Astrocyte (in vitro differentiated cells and primary cell): ENCODE data around the gene PDE7B. TPM values are rescaled to one million over a fixed set of nuclear protein-coding genes. Genes with fewer than 3 reads are reported as not detected.
A peak's percentile ranks its signal among the peaks of the same experiment; 100 is the strongest.

Experiments
- DNase-seq: peaks from one replicate; pipeline ENCODE4 v3.0.0-alpha.2; 2010; ENCODE audit warnings: low read depth
- FAIRE-seq: peaks from 2 replicates; lab custom pipeline; 2011; peaks lifted over from hg19 to GRCh38; lab: Jason Lieb, UNC
- H2AFZ ChIP-seq: 2 replicates; pipeline ENCODE4 v1.6.0; 2012; ENCODE audit warnings: low read depth, low read length, inconsistent platforms
- H3K27ac ChIP-seq: 2 replicates; pipeline ENCODE4 v1.5.1; 2011; ENCODE audit warnings: low read depth, low read length, inconsistent platforms
- H3K27me3 ChIP-seq: 2 replicates; pipeline ENCODE4 v1.6.0; 2011; ENCODE audit warnings: low read length, inconsistent platforms; ENCODE audit not compliant: insufficient read depth
- H3K36me3 ChIP-seq: 2 replicates; pipeline ENCODE4 v1.5.1; 2011; ENCODE audit warnings: low read length, inconsistent platforms; ENCODE audit not compliant: insufficient read depth
- H3K4me1 ChIP-seq: 2 replicates; pipeline ENCODE4 v1.5.1; 2011; ENCODE audit warnings: low read length, inconsistent platforms; ENCODE audit not compliant: insufficient read depth
- H3K4me2 ChIP-seq: 2 replicates; pipeline ENCODE4 v1.6.0; 2012; ENCODE audit warnings: low read length, inconsistent platforms
- H3K4me3 ChIP-seq: 2 replicates; pipeline ENCODE4 v1.5.1; 2011; ENCODE audit warnings: low read depth, mild to moderate bottlenecking, low read length, inconsistent platforms; ENCODE audit not compliant: insufficient read depth
- H3K79me2 ChIP-seq: 2 replicates; pipeline ENCODE4 v1.6.0; 2012; ENCODE audit warnings: mild to moderate bottlenecking, low read length, inconsistent platforms; ENCODE audit not compliant: insufficient read depth
- H3K9ac ChIP-seq: 2 replicates; pipeline ENCODE4 v1.6.0; 2012; ENCODE audit warnings: mild to moderate bottlenecking, low read length, inconsistent platforms
- H3K9me3 ChIP-seq: 2 replicates; pipeline ENCODE4 v1.5.1; 2012; ENCODE audit warnings: low read depth, mild to moderate bottlenecking, low read length, inconsistent platforms; ENCODE audit not compliant: insufficient read depth
- H4K20me1 ChIP-seq: 2 replicates; pipeline ENCODE4 v1.6.0; 2012; ENCODE audit warnings: low read length, inconsistent platforms; ENCODE audit not compliant: insufficient read depth
- H3K27ac Mint-ChIP-seq: one replicate; pipeline ENCODE4 v1.8.0; 2021; ENCODE audit warnings: mild to moderate bottlenecking, mixed read lengths; ENCODE audit not compliant: unreplicated experiment
- H3K27me3 Mint-ChIP-seq: one replicate; pipeline ENCODE4 v1.8.0; 2021; ENCODE audit warnings: low read depth, mixed read lengths; ENCODE audit not compliant: unreplicated experiment
- H3K36me3 Mint-ChIP-seq: one replicate; pipeline ENCODE4 v1.8.0; 2021; ENCODE audit warnings: low read depth, mixed read lengths; ENCODE audit not compliant: unreplicated experiment
- H3K4me1 Mint-ChIP-seq: one replicate; pipeline ENCODE4 v1.8.0; 2021; ENCODE audit warnings: low read depth, mixed read lengths; ENCODE audit not compliant: unreplicated experiment
- H3K4me3 Mint-ChIP-seq: one replicate; pipeline ENCODE4 v1.8.0; 2021; ENCODE audit warnings: mild to moderate bottlenecking, moderate library complexity, mixed read lengths; ENCODE audit not compliant: unreplicated experiment
- H3K9me3 Mint-ChIP-seq: one replicate; pipeline ENCODE4 v1.8.0; 2021; ENCODE audit warnings: mild to moderate bottlenecking, mixed read lengths; ENCODE audit not compliant: unreplicated experiment
- CTCF ChIP-seq: IDR thresholded peaks from 2 replicates; pipeline ENCODE4 v1.5.1; 2011; ENCODE audit warnings: low read depth, mild to moderate bottlenecking, inconsistent platforms, low read length, moderate library complexity; ENCODE audit not compliant: insufficient read depth
- EZH2 ChIP-seq: IDR thresholded peaks from 2 replicates; pipeline ENCODE4 v1.6.1; 2012; ENCODE audit warnings: mild to moderate bottlenecking, low read length, inconsistent platforms; ENCODE audit not compliant: insufficient read depth
- total RNA-seq: library from RNA; stranded (reverse); gene quantifications from 2 replicates; pipeline ENCODE4 v1.2.1, GENCODE V29; 2021

The PDE7B gene
- total RNA-seq, 1 donor from 2014 or later, result 0.27 TPM

- no peaks in the 10 kb centered on the region for H3K9me3 ChIP-seq
- H3K27ac ChIP-seq, result peak overlapping the region; percentile 98
- no peaks in the 10 kb centered on the region for H3K27me3 ChIP-seq
- no peaks in the 10 kb centered on the region for H3K27me3 Mint-ChIP-seq
- H3K4me1 ChIP-seq, result peaks cover 48% of the 10 kb centered on the region
- H3K9ac ChIP-seq, result peak overlapping the region; percentile 72
- H3K36me3 Mint-ChIP-seq, result no peaks in the 10 kb centered on the region
- FAIRE-seq (no peak), DNase-seq (no peak)
- peak overlapping the region; percentile 13 for H3K27ac Mint-ChIP-seq
- H3K4me3 ChIP-seq, result no peak overlapping the region
- no peak overlapping the region for H3K4me2 ChIP-seq
- no peaks in the 10 kb centered on the region for H3K9me3 Mint-ChIP-seq
- H3K79me2 ChIP-seq, result peaks cover 2% of the 10 kb centered on the region
- no peak overlapping the region for H3K4me3 Mint-ChIP-seq
- no peak overlapping the region for H2AFZ ChIP-seq
- TF ChIP-seq EZH2 (no peak), CTCF (no peak)
- peaks cover 42% of the 10 kb centered on the region for H3K4me1 Mint-ChIP-seq
- H3K36me3 ChIP-seq, result no peaks in the 10 kb centered on the region
- no peaks in the 10 kb centered on the region for H4K20me1 ChIP-seq
These were observed 165.0 kb downstream of the PDE7B start for GRCh38 chr6:136016228-136017225.

- Histone ChIP-seq H3K79me2 (no peaks in the 10 kb centered on the region), H3K4me2 (no peak overlapping the region), H3K9me3 (no peaks in the 10 kb centered on the region), H4K20me1 (no peaks in the 10 kb centered on the region), H3K27ac (no peak overlapping the region), H3K4me1 (peaks cover 13% of the 10 kb centered on the region), H3K36me3 (no peaks in the 10 kb centered on the region), H3K4me3 (no peak overlapping the region), H2AFZ (no peak overlapping the region), H3K9ac (no peak overlapping the region), H3K27me3 (no peaks in the 10 kb centered on the region)
- no peaks in the 10 kb centered on the region for H3K27me3 Mint-ChIP-seq
- H3K9me3 Mint-ChIP-seq, result no peaks in the 10 kb centered on the region
- H3K36me3 Mint-ChIP-seq, result no peaks in the 10 kb centered on the region
- H3K4me1 Mint-ChIP-seq, result peaks cover 6% of the 10 kb centered on the region
- no peak overlapping the region for H3K27ac Mint-ChIP-seq
- DNase-seq (no peak), FAIRE-seq (no peak)
- no peak overlapping the region for H3K4me3 Mint-ChIP-seq
- TF ChIP-seq EZH2 (no peak), CTCF (no peak)
These were observed 169.2 kb downstream of the PDE7B start for GRCh38 chr6:136020691-136021090.
